Daoy (cell line): ENCODE results near the gene ZNF609. TPM values are rescaled to one million over a fixed set of nuclear protein-coding genes. Genes with fewer than 3 reads are reported as not detected.
A peak's percentile ranks its signal among the peaks of the same experiment; 100 is the strongest.
"Not testable (repeated sequence)": the region's sequence is repeated elsewhere in the genome, so short reads cannot be mapped to it uniquely, and the experiment has no call there.

Experiments
- DNase-seq: peaks from one replicate; pipeline ENCODE4 v3.0.0-alpha.2; 2015; ENCODE audit warnings: low read depth
- total RNA-seq: library from RNA; depleted of rRNA; stranded (reverse); fragments of >200 nt; shearing (Covaris generic); gene quantifications from 2 replicates; pipeline ENCODE4 v1.2.3, GENCODE V29; 2014

The ZNF609 gene
- total RNA-seq, 1 experiment from 2014 or later: 9.6 TPM

DNA sequence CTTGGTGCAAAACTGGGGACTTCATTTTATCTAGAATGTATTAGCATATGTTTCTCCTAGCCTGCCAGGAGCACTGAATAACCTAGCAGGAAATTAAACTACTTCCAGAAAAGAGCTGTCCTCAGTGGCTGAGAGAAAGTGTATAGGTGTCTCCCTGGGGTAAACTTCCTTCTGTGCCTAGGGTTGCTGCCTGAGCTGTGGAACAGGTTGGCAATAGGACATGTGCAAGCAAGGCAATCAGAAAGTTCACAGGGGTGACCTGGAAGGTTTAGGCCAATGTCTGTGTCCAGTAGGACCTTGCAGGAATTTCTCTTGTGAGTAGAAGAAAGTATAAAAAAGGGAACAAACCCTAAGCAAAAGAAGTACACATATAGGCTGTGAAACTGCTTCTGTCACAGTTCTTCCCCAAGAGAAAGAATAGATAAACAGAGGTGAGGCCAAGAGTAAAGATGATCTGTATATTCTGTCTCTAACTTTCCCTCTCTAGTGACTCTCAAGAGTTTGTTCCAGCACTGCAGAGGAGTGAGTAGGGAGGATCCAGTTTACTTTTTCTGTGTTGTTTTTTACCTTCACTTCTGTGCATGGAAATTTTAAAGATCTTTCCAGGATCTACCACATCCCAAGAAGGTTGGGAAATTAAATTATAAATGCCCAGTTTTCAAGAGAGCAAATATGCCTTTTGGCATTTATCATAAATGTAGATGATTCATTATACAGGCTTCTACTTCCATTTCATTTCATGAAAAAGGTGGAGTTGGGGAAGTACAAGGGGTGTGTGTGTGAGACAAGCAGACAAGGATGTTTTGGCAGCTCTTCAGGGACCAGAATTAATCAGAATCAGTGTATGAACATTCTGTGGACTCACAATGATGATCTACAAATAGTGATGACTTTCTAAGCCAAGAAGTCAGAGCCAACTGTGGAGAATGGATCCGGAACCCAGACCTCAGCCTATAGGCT is 159.8 kb downstream of the ZNF609 start:
- DNase-seq: no peak

DNA sequence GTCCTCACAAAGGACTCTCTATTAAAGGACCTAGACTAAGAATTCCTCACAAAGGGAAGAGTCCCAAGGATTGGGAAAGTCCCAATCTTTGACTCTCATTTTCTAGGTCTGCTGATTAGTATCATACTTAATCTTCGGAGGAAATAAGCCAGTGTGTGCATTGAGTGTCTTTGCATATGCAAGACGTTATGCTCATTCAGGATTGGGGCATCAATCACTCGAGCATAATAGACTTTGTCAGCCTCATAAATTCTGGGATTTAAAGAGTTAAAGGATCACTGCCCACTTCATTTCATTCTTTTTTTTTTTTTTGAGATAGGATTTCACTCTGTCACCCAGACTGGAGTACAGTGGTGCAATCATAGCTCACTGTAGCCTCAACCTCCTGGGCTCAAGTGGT is 160.7 kb downstream of the ZNF609 start:
- DNase-seq: no peak

GRCh38 chr15:64622410-64623260 is 162.3 kb downstream of the ZNF609 start:
- DNase-seq: no peak

GRCh38 chr15:64623347-64623996 is 163.1 kb downstream of the ZNF609 start:
- no peak for DNase-seq

GRCh38 chr15:64624242-64624641 is 163.9 kb downstream of the ZNF609 start:
- no peak for DNase-seq

GRCh38 chr15:64629063-64629462 is 168.7 kb downstream of the ZNF609 start:
- no peak for DNase-seq

DNA sequence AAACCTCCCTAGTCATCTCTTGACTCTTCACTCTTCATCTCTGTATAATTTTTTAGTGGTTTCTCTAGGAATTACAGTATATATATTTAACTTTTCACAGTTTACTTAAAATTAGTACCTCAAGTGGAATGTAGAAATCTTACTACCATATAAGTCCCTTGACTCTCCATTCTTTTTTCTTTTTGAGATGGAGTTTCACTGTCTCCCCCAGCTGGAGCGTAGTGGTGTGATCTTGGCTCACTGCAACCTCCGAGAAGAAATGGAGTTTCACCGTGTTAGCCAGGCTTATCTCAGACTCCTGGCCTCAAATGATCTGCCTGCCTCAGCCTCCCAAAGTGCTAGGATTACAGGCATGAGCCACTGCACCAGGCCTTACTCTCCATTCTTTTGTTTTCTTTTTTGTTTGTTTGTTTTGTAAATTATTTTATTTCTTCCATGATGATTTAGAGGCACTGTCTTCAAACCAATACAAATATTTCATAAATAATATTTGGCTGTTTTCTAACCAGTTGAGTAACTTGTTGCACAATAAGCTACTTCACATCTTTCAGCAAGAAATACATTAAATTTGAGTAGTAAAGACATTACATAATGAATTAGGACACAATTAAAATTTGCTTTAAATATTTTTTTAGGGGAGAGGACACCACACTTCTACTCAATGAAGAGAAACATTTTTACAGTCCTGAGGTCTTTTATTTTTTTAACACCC is 170.2 kb downstream of the ZNF609 start:
- DNase-seq: no peak

DNA sequence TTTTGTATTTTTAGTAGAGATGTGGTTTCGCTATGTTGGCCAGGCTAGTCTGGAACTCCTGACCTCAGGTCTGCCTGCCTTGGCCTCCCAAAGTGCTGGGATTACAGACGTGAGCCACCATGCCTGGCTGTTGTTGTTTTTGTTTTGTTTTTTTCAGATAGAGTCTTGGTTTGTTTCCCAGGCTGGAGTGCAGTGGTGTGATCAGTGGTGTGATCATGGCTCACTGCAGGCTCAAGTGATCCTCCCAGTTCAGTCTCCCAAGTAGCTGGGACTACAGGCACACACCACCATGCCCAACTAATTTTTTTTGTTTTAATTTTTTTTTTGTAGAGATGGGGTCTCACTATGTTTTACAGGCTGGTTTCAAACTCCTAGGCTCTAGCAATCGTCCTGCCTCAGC is 172.3 kb downstream of the ZNF609 start:
- DNase-seq: not testable (repeated sequence)

DNA sequence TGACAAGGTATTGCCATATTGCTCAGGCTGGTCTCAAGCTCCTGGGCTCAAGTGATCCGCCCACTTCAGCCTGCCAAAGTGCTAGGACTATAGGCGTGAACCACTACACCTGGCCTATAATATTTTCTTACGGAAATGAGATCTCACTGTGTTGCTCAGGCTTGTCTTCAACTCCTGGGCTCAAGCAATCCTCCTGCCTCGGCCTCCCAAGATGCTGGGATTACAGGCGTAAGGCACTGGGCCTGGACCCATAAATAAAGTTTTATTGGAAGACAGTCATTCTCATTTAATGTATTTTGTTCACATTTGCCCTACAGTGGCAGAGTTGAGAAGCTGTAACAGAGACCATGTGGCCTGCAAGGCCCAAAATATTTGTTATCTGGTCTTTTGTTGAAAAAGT is 173.0 kb downstream of the ZNF609 start:
- no peak for DNase-seq

GRCh38 chr15:64634027-64634426 is 173.6 kb downstream of the ZNF609 start:
- peak; percentile 48 for DNase-seq

- DNase-seq: peak; percentile 59
Observed at GRCh38 chr15:64634576-64635498, 174.5 kb downstream of the ZNF609 start.

DNA sequence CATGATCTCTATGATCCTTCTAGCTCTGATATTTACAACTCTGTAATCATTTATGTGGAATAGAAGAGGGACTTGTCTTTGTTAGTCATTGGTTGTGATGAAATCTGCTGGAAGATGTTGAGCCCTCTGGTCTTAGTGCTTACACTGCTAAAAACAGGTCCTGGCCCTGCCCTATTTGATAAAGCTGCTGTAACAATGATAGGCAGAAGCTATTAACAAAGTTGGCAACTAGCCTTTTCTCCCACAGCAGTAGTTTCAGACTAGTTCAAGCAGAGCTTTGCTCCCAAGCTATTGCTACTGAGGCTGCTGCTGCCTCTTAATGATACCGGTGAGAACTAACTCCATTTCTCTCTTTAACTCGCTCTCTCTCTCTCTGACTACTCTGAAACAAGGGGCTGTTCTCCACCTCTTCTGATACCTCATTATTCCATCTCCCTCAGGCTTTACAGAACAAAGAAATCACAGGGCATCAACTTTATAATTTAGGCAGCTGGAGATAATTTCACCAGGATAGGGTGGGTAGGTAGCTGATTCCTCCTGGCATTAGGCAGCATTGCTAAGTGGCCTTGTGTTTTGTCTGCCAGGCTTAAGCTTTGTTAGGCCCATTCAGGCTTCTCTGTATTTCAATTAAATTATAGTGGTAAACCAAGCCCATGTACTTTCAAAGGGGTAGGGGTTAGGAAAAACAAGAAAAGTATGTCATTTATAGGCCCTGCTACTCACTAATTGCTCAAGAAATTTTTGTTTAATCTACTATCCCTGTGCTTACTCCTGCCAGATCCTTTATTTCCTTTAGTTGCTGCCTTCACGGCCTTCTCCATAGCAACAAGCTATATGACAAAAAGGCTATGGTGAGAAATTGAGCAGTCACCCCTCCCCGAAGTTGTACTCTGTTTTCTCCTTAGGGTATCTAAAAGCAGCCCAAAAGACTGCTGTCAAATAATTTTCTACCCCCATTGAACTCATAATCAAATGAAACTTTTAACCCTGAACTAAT is 175.4 kb downstream of the ZNF609 start:
- DNase-seq: no peak

DNA sequence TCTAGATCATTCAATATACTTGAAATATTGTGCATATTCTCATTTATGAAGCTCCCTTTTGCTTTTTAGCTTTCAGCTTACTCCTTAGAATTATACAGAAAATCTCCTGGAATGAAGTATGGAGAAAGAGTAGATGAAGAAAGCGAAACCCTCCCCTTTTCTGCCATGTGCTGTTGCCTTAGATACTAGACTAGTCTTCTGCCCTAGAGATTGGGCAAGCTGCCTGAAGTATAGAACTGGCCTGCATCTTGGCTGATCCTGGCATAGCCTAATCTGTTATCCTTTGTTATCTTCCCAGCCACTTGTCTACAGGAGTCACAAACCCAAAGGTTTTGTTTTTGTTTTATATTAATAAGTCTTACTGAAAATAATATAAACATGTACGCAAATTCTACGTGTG is 176.2 kb downstream of the ZNF609 start:
- no peak for DNase-seq

GRCh38 chr15:64637412-64637811 is 177.0 kb downstream of the ZNF609 start:
- DNase-seq: no peak

- DNase-seq: not testable (repeated sequence)
Observed at GRCh38 chr15:64639744-64640143, 179.4 kb downstream of the ZNF609 start.

GRCh38 chr15:64640146-64640871 is 179.9 kb downstream of the ZNF609 start:
- no peak for DNase-seq

- no peak for DNase-seq
Observed at GRCh38 chr15:64642875-64643274, 182.5 kb downstream of the ZNF609 start.

- no peak for DNase-seq
Observed at GRCh38 chr15:64643685-64644084, 183.3 kb downstream of the ZNF609 start.
